Uterus (tissue), 2 donors: Measurements from ENCODE around the gene NRROS.

Experiments used
- CTCF ChIP-seq, 4 experiments: fragments of 200-600 bp in 2 of 4; fragments of 450-650 bp in 2 of 4; sonication (generic) in 2 of 4; IDR thresholded peaks; one replicate each; pipeline ENCODE4 v1.5.1; 2016 to 2019; ENCODE audit warnings: antibody characterized with exemption in 4 of 4, mild to moderate bottlenecking in 2 of 4, moderate library complexity in 1 of 4
- POLR2A ChIP-seq, 2 donors: fragments of 450-650 bp; IDR thresholded peaks; one replicate each; pipeline ENCODE4 v1.6.1; 2016; ENCODE audit warnings: antibody characterized with exemption in 2 of 2, mild to moderate bottlenecking in 1 of 2, moderate library complexity in 1 of 2

GRCh38 chr3:196634224-196634623, 5.3 kb upstream of the NRROS start:
- TF ChIP-seq CTCF (IDR thresholded peaks at IDR 0.05) (no peak), POLR2A (IDR thresholded peaks at IDR 0.05) (no peak)
